Measurements from ENCODE around the gene DCANP1.

The DCANP1 gene

GRCh38 chr5:135461481-135462151, 14.5 kb upstream of the DCANP1 start:
- no CpG with 5 or more reads among the region's 7 CpGs for WGBS (ENCODE audit: extremely low coverage, insufficient coverage, insufficient read length)
- no peak overlapping the region for H4K12ac ChIP-seq (ENCODE audit: low read depth, low read length)
- no peak overlapping the region for H3K4me3 ChIP-seq (ENCODE audit: low read depth, low read length)
- H3K79me1 ChIP-seq (ENCODE audit: low read length) = no peaks in the 10 kb centered on the region
- no peak overlapping the region for H2BK5ac ChIP-seq (ENCODE audit: low read depth, low read length, poor library complexity)
- H4K8ac ChIP-seq (ENCODE audit: low read depth, low read length) = no peak overlapping the region
- no peak for DNase-seq
- H2BK120ac ChIP-seq (ENCODE audit: insufficient read depth, low read length, poor library complexity) = no peak overlapping the region
- H3K9me3 ChIP-seq (ENCODE audit: insufficient read depth, low read depth, low read length) = peaks cover 2% of the 10 kb centered on the region
- H3K4me2 ChIP-seq (ENCODE audit: low read length) = no peak overlapping the region
- H3K27me3 ChIP-seq (ENCODE audit: insufficient read depth, low read length) = peaks cover 5% of the 10 kb centered on the region
- H2AK5ac ChIP-seq (ENCODE audit: low read length) = no peak overlapping the region
- no peak overlapping the region for H3K27ac ChIP-seq (ENCODE audit: low read depth, low read length)
- H3K18ac ChIP-seq (ENCODE audit: low read length) = no peak overlapping the region
- H3K9ac ChIP-seq (ENCODE audit: low read length) = no peak overlapping the region
- H2BK12ac ChIP-seq (ENCODE audit: low read length) = no peak overlapping the region
- no peak overlapping the region for H3K4ac ChIP-seq (ENCODE audit: low read depth, low read length)
- H3K4me1 ChIP-seq (ENCODE audit: control insufficient read depth in 1 of 2, insufficient read depth in 2 of 2, low read length in 2 of 2) = no peaks in the 10 kb centered on the region
- no peak overlapping the region for H3K14ac ChIP-seq (ENCODE audit: low read length)
- no peaks in the 10 kb centered on the region for H3K79me2 ChIP-seq (ENCODE audit: control insufficient read depth, insufficient read depth, low read length, poor library complexity)
- no peak overlapping the region for H4K91ac ChIP-seq (ENCODE audit: low read depth, low read length)
- no peak overlapping the region for H2AFZ ChIP-seq (ENCODE audit: insufficient read depth, low read length, poor library complexity)
- no peak overlapping the region for H3K23ac ChIP-seq (ENCODE audit: low read length)
- no peaks in the 10 kb centered on the region for H3K36me3 ChIP-seq (ENCODE audit: control insufficient read depth in 1 of 2, insufficient read depth in 2 of 2, low read length in 2 of 2)

- no peak overlapping the region for H3K23ac ChIP-seq (ENCODE audit: low read length)
- H3K79me1 ChIP-seq (ENCODE audit: low read length) = no peaks in the 10 kb centered on the region
- no peak overlapping the region for H3K9ac ChIP-seq (ENCODE audit: low read length)
- H4K12ac ChIP-seq (ENCODE audit: low read depth, low read length) = no peak overlapping the region
- H3K4ac ChIP-seq (ENCODE audit: low read depth, low read length) = no peak overlapping the region
- WGBS (ENCODE audit: extremely low coverage, insufficient coverage, insufficient read length) = no CpG with 5 or more reads among the region's 11 CpGs
- no peak overlapping the region for H2AFZ ChIP-seq (ENCODE audit: insufficient read depth, low read length, poor library complexity)
- no peak overlapping the region for H3K4me3 ChIP-seq (ENCODE audit: low read depth, low read length)
- H3K14ac ChIP-seq (ENCODE audit: low read length) = no peak overlapping the region
- no peak overlapping the region for H3K27ac ChIP-seq (ENCODE audit: low read depth, low read length)
- no peak overlapping the region for H3K18ac ChIP-seq (ENCODE audit: low read length)
- H3K27me3 ChIP-seq (ENCODE audit: insufficient read depth, low read length) = peaks cover 1% of the 10 kb centered on the region
- H3K4me2 ChIP-seq (ENCODE audit: low read length) = no peak overlapping the region
- H3K4me1 ChIP-seq (ENCODE audit: control insufficient read depth in 1 of 2, insufficient read depth in 2 of 2, low read length in 2 of 2) = no peaks in the 10 kb centered on the region
- peaks cover 2% of the 10 kb centered on the region for H3K9me3 ChIP-seq (ENCODE audit: insufficient read depth, low read depth, low read length)
- H2BK120ac ChIP-seq (ENCODE audit: insufficient read depth, low read length, poor library complexity) = no peak overlapping the region
- no peak overlapping the region for H4K8ac ChIP-seq (ENCODE audit: low read depth, low read length)
- DNase-seq = no peak
- no peaks in the 10 kb centered on the region for H3K79me2 ChIP-seq (ENCODE audit: control insufficient read depth, insufficient read depth, low read length, poor library complexity)
- no peak overlapping the region for H2AK5ac ChIP-seq (ENCODE audit: low read length)
- no peak overlapping the region for H2BK12ac ChIP-seq (ENCODE audit: low read length)
- H2BK5ac ChIP-seq (ENCODE audit: low read depth, low read length, poor library complexity) = no peak overlapping the region
- no peaks in the 10 kb centered on the region for H3K36me3 ChIP-seq (ENCODE audit: control insufficient read depth in 1 of 2, insufficient read depth in 2 of 2, low read length in 2 of 2)
- no peak overlapping the region for H4K91ac ChIP-seq (ENCODE audit: low read depth, low read length)
Observed at GRCh38 chr5:135460246-135461033, 13.3 kb upstream of the DCANP1 start.

DNA sequence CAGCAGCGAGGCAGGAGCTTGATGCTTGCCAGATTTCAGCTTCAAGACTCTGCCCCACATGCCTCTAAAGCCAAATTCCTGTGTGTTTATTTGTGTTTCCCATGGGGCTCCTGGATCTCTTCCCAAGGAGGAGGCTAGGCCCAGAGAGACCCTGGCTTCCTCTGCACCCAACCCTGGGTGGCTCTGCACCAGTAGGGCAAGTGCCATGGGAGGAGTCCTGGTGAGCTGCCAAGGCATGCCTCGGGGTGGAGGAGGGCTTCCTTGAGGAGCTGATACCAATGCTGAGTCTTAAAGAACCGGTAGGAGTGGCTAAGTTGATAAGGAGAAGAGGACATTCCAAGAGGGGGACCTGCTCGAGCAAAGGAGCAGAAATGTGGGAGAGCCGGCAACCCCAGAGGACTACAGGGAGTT, 11.8 kb upstream of the DCANP1 start:
- no peak overlapping the region for H3K4ac ChIP-seq (ENCODE audit: low read depth, low read length)
- WGBS (ENCODE audit: extremely low coverage, insufficient coverage, insufficient read length) = no CpG with 5 or more reads among the region's 5 CpGs
- H3K23ac ChIP-seq (ENCODE audit: low read length) = no peak overlapping the region
- no peak overlapping the region for H4K91ac ChIP-seq (ENCODE audit: low read depth, low read length)
- no peaks in the 10 kb centered on the region for H3K27me3 ChIP-seq (ENCODE audit: insufficient read depth, low read length)
- no peak overlapping the region for H3K4me3 ChIP-seq (ENCODE audit: low read depth, low read length)
- H4K12ac ChIP-seq (ENCODE audit: low read depth, low read length) = no peak overlapping the region
- H3K36me3 ChIP-seq (ENCODE audit: control insufficient read depth in 1 of 2, insufficient read depth in 2 of 2, low read length in 2 of 2) = no peaks in the 10 kb centered on the region
- no peak overlapping the region for H3K18ac ChIP-seq (ENCODE audit: low read length)
- no peaks in the 10 kb centered on the region for H3K79me2 ChIP-seq (ENCODE audit: control insufficient read depth, insufficient read depth, low read length, poor library complexity)
- no peaks in the 10 kb centered on the region for H3K4me1 ChIP-seq (ENCODE audit: control insufficient read depth in 1 of 2, insufficient read depth in 2 of 2, low read length in 2 of 2)
- no peak overlapping the region for H2BK120ac ChIP-seq (ENCODE audit: insufficient read depth, low read length, poor library complexity)
- no peak for DNase-seq
- H3K79me1 ChIP-seq (ENCODE audit: low read length) = no peaks in the 10 kb centered on the region
- H2AK5ac ChIP-seq (ENCODE audit: low read length) = no peak overlapping the region
- H3K4me2 ChIP-seq (ENCODE audit: low read length) = no peak overlapping the region
- no peak overlapping the region for H2BK12ac ChIP-seq (ENCODE audit: low read length)
- H2BK5ac ChIP-seq (ENCODE audit: low read depth, low read length, poor library complexity) = no peak overlapping the region
- no peak overlapping the region for H3K14ac ChIP-seq (ENCODE audit: low read length)
- H3K9ac ChIP-seq (ENCODE audit: low read length) = no peak overlapping the region
- H4K8ac ChIP-seq (ENCODE audit: low read depth, low read length) = no peak overlapping the region
- H3K27ac ChIP-seq (ENCODE audit: low read depth, low read length) = no peak overlapping the region
- H2AFZ ChIP-seq (ENCODE audit: insufficient read depth, low read length, poor library complexity) = no peak overlapping the region
- H3K9me3 ChIP-seq (ENCODE audit: insufficient read depth, low read depth, low read length) = peaks cover 2% of the 10 kb centered on the region

GRCh38 chr5:135458356-135458755, 11.2 kb upstream of the DCANP1 start:
- Histone ChIP-seq H2AFZ (ENCODE audit: insufficient read depth, low read length, poor library complexity) (no peak overlapping the region), H2BK12ac (ENCODE audit: low read length) (no peak overlapping the region), H3K4ac (ENCODE audit: low read depth, low read length) (no peak overlapping the region), H2BK120ac (ENCODE audit: insufficient read depth, low read length, poor library complexity) (no peak overlapping the region), H3K9ac (ENCODE audit: low read length) (no peak overlapping the region), H3K27me3 (ENCODE audit: insufficient read depth, low read length) (no peaks in the 10 kb centered on the region), H2AK5ac (ENCODE audit: low read length) (no peak overlapping the region), H4K12ac (ENCODE audit: low read depth, low read length) (no peak overlapping the region), H3K79me1 (ENCODE audit: low read length) (no peaks in the 10 kb centered on the region), H4K91ac (ENCODE audit: low read depth, low read length) (no peak overlapping the region), H3K4me2 (ENCODE audit: low read length) (no peak overlapping the region), H3K36me3 (ENCODE audit: control insufficient read depth in 1 of 2, insufficient read depth in 2 of 2, low read length in 2 of 2) (no peaks in the 10 kb centered on the region), H3K23ac (ENCODE audit: low read length) (no peak overlapping the region), H3K9me3 (ENCODE audit: insufficient read depth, low read depth, low read length) (peaks cover 2% of the 10 kb centered on the region), H3K4me3 (ENCODE audit: low read depth, low read length) (no peak overlapping the region), H4K8ac (ENCODE audit: low read depth, low read length) (no peak overlapping the region), H3K79me2 (ENCODE audit: control insufficient read depth, insufficient read depth, low read length, poor library complexity) (no peaks in the 10 kb centered on the region), H3K27ac (ENCODE audit: low read depth, low read length) (no peak overlapping the region), H3K14ac (ENCODE audit: low read length) (no peak overlapping the region), H3K18ac (ENCODE audit: low read length) (no peak overlapping the region), H2BK5ac (ENCODE audit: low read depth, low read length, poor library complexity) (no peak overlapping the region), H3K4me1 (ENCODE audit: control insufficient read depth in 1 of 2, insufficient read depth in 2 of 2, low read length in 2 of 2) (no peaks in the 10 kb centered on the region)
- WGBS (ENCODE audit: extremely low coverage, insufficient coverage, insufficient read length) = no CpG with 5 or more reads among the region's 4 CpGs
- DNase-seq = no peak

Data from trophoblast cell (in vitro differentiated cells and primary cell).